Gastrocnemius medialis (tissue), 4 donors: ENCODE data around the gene CCDC12.

Experiments
- POLR2A ChIP-seq, 2 donors: fragments of 450-650 bp; IDR thresholded peaks; one replicate each; pipeline ENCODE4 v1.6.1; 2017; ENCODE audit warnings: antibody characterized with exemption in 2 of 2, mild to moderate bottlenecking in 2 of 2, moderate library complexity in 2 of 2
- TF ChIP-seq, protein P1 (sequence below), 5 experiments: fragments of 450-650 bp in 3 of 5; fragments of 200-600 bp in 2 of 5; sonication (generic) in 2 of 5; IDR thresholded peaks in 4 of 5; conservative IDR thresholded peaks in 1 of 5; 1 replicate in 4 of 5; 2 replicates in 1 of 5; pipeline ENCODE4 v1.5.1; 2016 to 2019; ENCODE audit warnings: antibody characterized with exemption in 5 of 5, mild to moderate bottlenecking in 3 of 5, moderate library complexity in 3 of 5

DNA sequence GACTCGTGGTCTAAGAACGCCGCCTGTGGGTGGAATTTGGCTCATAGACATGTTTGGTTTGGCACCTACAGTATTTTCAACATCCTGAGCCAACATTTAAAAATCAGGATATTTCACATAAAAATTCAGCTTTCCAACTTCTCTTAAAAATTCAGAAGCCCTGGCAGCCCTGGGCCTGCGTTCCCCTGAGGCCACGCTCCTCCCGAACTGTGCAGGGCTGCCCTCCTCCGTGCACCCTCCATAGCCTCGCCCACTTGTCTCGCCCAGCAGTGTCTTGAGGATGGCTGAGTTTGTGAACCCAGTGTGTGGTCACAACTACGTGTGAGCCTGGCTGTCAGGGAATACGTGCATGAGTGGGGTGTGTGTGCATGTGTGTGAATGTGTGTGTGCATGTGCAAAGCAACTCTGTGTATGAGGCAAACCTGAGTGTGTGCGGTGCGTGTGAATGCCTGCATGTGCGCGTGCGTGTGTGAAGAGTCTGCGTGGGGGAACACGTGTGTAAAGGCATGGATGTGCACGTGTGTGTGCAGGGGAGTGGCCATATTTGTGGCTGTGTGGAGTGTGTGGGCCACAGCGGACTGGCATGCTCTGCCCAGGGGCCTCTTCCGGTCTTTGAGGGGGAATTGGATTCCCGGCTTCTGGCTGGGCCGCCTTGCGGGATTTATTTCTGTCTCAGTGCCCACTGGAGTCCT lies 68.1 kb downstream of the CCDC12 start:
- TF ChIP-seq, protein P1, sequence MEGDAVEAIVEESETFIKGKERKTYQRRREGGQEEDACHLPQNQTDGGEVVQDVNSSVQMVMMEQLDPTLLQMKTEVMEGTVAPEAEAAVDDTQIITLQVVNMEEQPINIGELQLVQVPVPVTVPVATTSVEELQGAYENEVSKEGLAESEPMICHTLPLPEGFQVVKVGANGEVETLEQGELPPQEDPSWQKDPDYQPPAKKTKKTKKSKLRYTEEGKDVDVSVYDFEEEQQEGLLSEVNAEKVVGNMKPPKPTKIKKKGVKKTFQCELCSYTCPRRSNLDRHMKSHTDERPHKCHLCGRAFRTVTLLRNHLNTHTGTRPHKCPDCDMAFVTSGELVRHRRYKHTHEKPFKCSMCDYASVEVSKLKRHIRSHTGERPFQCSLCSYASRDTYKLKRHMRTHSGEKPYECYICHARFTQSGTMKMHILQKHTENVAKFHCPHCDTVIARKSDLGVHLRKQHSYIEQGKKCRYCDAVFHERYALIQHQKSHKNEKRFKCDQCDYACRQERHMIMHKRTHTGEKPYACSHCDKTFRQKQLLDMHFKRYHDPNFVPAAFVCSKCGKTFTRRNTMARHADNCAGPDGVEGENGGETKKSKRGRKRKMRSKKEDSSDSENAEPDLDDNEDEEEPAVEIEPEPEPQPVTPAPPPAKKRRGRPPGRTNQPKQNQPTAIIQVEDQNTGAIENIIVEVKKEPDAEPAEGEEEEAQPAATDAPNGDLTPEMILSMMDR (IDR thresholded peaks at IDR 0.05 in 4 of 5, conservative IDR thresholded peaks at IDR 0.05 in 1 of 5), result no peak
- no peak for TF ChIP-seq POLR2A (IDR thresholded peaks at IDR 0.05)
